HepG2 (cell line): ENCODE measurements around the gene TIMM13. TPM values are rescaled to one million over a fixed set of nuclear protein-coding genes. Genes with fewer than 3 reads are reported as not detected.

Experiments
- AHR ChIP-seq: IDR thresholded peaks from 2 replicates; pipeline ENCODE4 v1.6.1; 2018; ENCODE audit warnings: missing genetic modification reagents, missing compliant biosample characterization
- BORCS8-MEF2B ChIP-seq: sonication (generic); formaldehyde crosslinking; IDR thresholded peaks from 2 replicates; pipeline ENCODE4 v1.8.0; 2022; ENCODE audit warnings: mild to moderate bottlenecking, missing genetic modification reagents
- CCDC6 ChIP-seq: sonication (generic); formaldehyde crosslinking; IDR thresholded peaks from 2 replicates; pipeline ENCODE4 v1.8.1; 2022; ENCODE audit warnings: mild to moderate bottlenecking, missing genetic modification reagents, moderate library complexity
- DNMT3B ChIP-seq: conservative IDR thresholded peaks from 2 replicates; pipeline ENCODE4 v1.6.1; 2016; ENCODE audit warnings: missing biosample characterization, control low read depth
- HNF4G ChIP-seq, 2 experiments: sonication (generic) in 1 of 2; formaldehyde crosslinking in 1 of 2; IDR thresholded peaks; 2 replicates each; pipeline versions ENCODE4 v1.4.0 to v1.6.1; 2011 to 2020; ENCODE audit warnings: borderline replicate concordance in 2 of 2, low read depth in 2 of 2, mild to moderate bottlenecking in 2 of 2, low read length in 1 of 2, missing genetic modification reagents in 1 of 2, moderate library complexity in 1 of 2
- NFIB ChIP-seq: sonication (generic); formaldehyde crosslinking; IDR thresholded peaks from 2 replicates; pipeline ENCODE4 v1.9.0; 2021; ENCODE audit warnings: missing genetic modification reagents, mild to moderate bottlenecking, borderline replicate concordance
- NONO ChIP-seq, 2 experiments: fragments of 450-650 bp in 1 of 2; sonication (generic) in 1 of 2; formaldehyde crosslinking in 1 of 2; IDR thresholded peaks in 1 of 2; conservative IDR thresholded peaks in 1 of 2; 2 replicates each; pipeline versions ENCODE4 v1.6.1 to v1.8.0; 2017 to 2022; ENCODE audit warnings: mild to moderate bottlenecking in 1 of 2, missing genetic modification reagents in 1 of 2, moderate library complexity in 1 of 2
- NR2F6 ChIP-seq, 2 experiments: IDR thresholded peaks; 2 replicates each; pipeline ENCODE4 v1.6.1; 2016; ENCODE audit warnings: antibody characterized with exemption in 1 of 2, mild to moderate bottlenecking in 1 of 2
- RNF2 ChIP-seq: fragments of 450-650 bp; conservative IDR thresholded peaks from 2 replicates; pipeline ENCODE4 v1.6.1; 2016; ENCODE audit warnings: low read depth
- SOX6 ChIP-seq, 2 experiments: fragments of 450-650 bp in 1 of 2; sonication (generic) in 1 of 2; formaldehyde crosslinking in 1 of 2; IDR thresholded peaks; 2 replicates each; pipeline versions ENCODE4 v1.4.0 to v1.6.1; 2017 to 2020; ENCODE audit warnings: antibody characterized with exemption in 1 of 2, mild to moderate bottlenecking in 1 of 2, missing genetic modification reagents in 1 of 2
- U2AF2 ChIP-seq: fragments of 200-400 bp; formaldehyde crosslinking; IDR thresholded peaks from 2 replicates; pipeline ENCODE4 v1.6.1; 2017; ENCODE audit warnings: low read depth, mild to moderate bottlenecking, low read length
- ZNF10 ChIP-seq: sonication (generic); formaldehyde crosslinking; IDR thresholded peaks from 2 replicates; pipeline ENCODE4 v1.4.0; 2020; ENCODE audit warnings: mild to moderate bottlenecking, low read depth, missing genetic modification reagents, borderline replicate concordance
- ZNF652 ChIP-seq: IDR thresholded peaks from 2 replicates; pipeline ENCODE4 v1.6.1; 2016; ENCODE audit warnings: low read depth, borderline replicate concordance
- polyA plus RNA-seq, 8 experiments: library from polyadenylated mRNA; depleted of rRNA in 3 of 8; stranded (reverse) in 7 of 8; unstranded in 1 of 8; fragments of >200 nt; fragmentation: Illumina TruSeq in 4 of 8; extraction: Trizol in 4 of 8; gene quantifications; 2 replicates each; pipeline versions ENCODE4 v1.2.1 to v1.2.3, GENCODE V29; 2011 to 2016; ENCODE audit warnings: low read depth in 4 of 8, missing spikeins in 1 of 8, mixed read lengths in 1 of 8; ENCODE audit not compliant: insufficient read depth in 1 of 8
- total RNA-seq, 5 experiments: library from RNA; depleted of rRNA; stranded (reverse); fragments of >200 nt; fragmentation: Illumina TruSeq; extraction: Trizol; gene quantifications; 2 replicates each; pipeline ENCODE4 v1.2.3, GENCODE V29; 2016; ENCODE audit warnings: low read depth in 1 of 5
- TF ChIP-seq, protein P1 (sequence below): sonication (generic); formaldehyde crosslinking; IDR thresholded peaks from 2 replicates; pipeline ENCODE4 v1.4.0; 2020; ENCODE audit warnings: missing genetic modification reagents
- TF ChIP-seq, protein P2 (sequence below): sonication (generic); formaldehyde crosslinking; IDR thresholded peaks from 2 replicates; pipeline ENCODE4 v1.4.0; 2020; ENCODE audit warnings: mild to moderate bottlenecking, missing genetic modification reagents
- TF ChIP-seq, protein P3 (sequence below): IDR thresholded peaks from 2 replicates; pipeline ENCODE4 v1.6.1; 2016; ENCODE audit warnings: missing compliant biosample characterization, missing genetic modification reagents, borderline replicate concordance
- TF ChIP-seq, protein P4 (sequence below): sonication (generic); formaldehyde crosslinking; IDR thresholded peaks from 2 replicates; pipeline ENCODE4 v1.4.0; 2020; ENCODE audit warnings: missing genetic modification reagents
- TF ChIP-seq, protein P5 (sequence below): sonication (generic); formaldehyde crosslinking; IDR thresholded peaks from 2 replicates; pipeline ENCODE4 v1.8.1; 2022; ENCODE audit warnings: low read depth, mild to moderate bottlenecking, missing genetic modification reagents
- TF ChIP-seq, protein P6 (sequence below): sonication (generic); formaldehyde crosslinking; IDR thresholded peaks from 2 replicates; pipeline ENCODE4 v1.4.0; 2020; ENCODE audit warnings: missing genetic modification reagents

Gene TIMM13
- total and polyA plus RNA-seq, 2 of the 13 experiments (the other 11 are each of a cell fraction or from before 2014, with no cell fraction given), result 48.4 to 108 TPM

DNA sequence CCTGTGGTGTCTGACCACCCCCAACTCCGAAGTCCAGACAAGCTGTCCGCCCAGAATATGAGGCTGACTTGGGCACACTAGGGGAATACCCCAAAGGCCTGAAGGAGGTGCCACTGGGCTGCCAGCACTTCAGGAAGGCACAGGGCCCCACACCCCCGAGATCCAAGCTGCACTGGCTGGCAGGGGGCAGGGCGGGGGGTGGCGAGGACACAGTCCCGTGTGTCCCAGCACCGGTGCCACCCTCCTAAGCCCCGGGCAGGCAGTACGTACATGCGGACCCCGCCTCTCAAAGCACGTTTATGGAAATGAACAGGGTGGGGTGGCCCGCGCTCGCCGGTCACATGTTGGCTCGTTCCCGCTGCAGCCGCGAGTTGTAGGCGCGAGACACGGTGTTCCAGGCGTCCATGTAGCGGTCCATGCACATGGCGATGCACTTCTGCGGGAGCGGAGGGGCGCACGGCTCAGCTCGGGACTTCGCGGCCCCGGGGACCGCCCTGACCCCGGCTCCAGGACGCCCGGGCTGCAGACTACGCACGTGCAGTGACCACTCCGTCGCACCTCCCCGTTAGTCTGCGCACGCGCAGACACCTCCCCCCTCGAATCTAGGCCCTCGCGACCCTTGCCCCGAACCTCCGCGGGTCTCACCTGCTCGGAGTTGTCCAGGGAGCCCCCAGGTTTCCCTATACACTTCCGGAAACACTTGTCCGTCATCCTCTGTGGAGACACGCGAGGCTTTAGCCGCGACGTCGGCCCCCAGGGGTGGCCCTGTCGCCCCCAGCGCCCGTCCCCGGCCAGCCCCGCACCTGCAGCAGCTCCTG, 566 bp downstream of the TIMM13 start (continued):
- TF ChIP-seq, protein P1, sequence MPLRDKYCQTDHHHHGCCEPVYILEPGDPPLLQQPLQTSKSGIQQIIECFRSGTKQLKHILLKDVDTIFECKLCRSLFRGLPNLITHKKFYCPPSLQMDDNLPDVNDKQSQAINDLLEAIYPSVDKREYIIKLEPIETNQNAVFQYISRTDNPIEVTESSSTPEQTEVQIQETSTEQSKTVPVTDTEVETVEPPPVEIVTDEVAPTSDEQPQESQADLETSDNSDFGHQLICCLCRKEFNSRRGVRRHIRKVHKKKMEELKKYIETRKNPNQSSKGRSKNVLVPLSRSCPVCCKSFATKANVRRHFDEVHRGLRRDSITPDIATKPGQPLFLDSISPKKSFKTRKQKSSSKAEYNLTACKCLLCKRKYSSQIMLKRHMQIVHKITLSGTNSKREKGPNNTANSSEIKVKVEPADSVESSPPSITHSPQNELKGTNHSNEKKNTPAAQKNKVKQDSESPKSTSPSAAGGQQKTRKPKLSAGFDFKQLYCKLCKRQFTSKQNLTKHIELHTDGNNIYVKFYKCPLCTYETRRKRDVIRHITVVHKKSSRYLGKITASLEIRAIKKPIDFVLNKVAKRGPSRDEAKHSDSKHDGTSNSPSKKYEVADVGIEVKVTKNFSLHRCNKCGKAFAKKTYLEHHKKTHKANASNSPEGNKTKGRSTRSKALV, result 0 out of 2 replicates have a peak, but pooled peaks have one; percentile 3
- no peak for TF ChIP-seq AHR (CRISPR knock-in tag)
- TF ChIP-seq, protein P2, sequence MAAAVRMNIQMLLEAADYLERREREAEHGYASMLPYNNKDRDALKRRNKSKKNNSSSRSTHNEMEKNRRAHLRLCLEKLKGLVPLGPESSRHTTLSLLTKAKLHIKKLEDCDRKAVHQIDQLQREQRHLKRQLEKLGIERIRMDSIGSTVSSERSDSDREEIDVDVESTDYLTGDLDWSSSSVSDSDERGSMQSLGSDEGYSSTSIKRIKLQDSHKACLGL (CRISPR knock-in tag), result peak; percentile 81; the same call in 1 of the 2 replicates
- TF ChIP-seq, protein P3, sequence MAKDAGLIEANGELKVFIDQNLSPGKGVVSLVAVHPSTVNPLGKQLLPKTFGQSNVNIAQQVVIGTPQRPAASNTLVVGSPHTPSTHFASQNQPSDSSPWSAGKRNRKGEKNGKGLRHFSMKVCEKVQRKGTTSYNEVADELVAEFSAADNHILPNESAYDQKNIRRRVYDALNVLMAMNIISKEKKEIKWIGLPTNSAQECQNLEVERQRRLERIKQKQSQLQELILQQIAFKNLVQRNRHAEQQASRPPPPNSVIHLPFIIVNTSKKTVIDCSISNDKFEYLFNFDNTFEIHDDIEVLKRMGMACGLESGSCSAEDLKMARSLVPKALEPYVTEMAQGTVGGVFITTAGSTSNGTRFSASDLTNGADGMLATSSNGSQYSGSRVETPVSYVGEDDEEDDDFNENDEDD (CRISPR knock-in tag), result peak; percentile 71
- TF ChIP-seq RNF2, result 0 out of 2 replicates have a peak, but pooled peaks have one; percentile 69
- no peak for TF ChIP-seq NR2F6 (IDR thresholded peaks at IDR 0.05)
- TF ChIP-seq NR2F6 (CRISPR knock-in tag; IDR thresholded peaks at IDR 0.05), result no peak
- TF ChIP-seq, protein P4, sequence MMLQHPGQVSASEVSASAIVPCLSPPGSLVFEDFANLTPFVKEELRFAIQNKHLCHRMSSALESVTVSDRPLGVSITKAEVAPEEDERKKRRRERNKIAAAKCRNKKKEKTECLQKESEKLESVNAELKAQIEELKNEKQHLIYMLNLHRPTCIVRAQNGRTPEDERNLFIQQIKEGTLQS, result no peak
- TF ChIP-seq NFIB, result peak; percentile 55; the same call in 1 of the 2 replicates
- peak; percentile 58; the same call in 1 of the 2 replicates for TF ChIP-seq HNF4G (IDR thresholded peaks at IDR 0.05; ENCODE audit: borderline replicate concordance, low read depth, low read length)
- no peak for TF ChIP-seq HNF4G (CRISPR knock-in tag; IDR thresholded peaks at IDR 0.05; ENCODE audit: borderline replicate concordance, low read depth)
- no peak for TF ChIP-seq ZNF652
- TF ChIP-seq SOX6 (IDR thresholded peaks at IDR 0.05), result no peak
- TF ChIP-seq SOX6 (CRISPR knock-in tag; IDR thresholded peaks at IDR 0.05), result no peak
- TF ChIP-seq, protein P5, sequence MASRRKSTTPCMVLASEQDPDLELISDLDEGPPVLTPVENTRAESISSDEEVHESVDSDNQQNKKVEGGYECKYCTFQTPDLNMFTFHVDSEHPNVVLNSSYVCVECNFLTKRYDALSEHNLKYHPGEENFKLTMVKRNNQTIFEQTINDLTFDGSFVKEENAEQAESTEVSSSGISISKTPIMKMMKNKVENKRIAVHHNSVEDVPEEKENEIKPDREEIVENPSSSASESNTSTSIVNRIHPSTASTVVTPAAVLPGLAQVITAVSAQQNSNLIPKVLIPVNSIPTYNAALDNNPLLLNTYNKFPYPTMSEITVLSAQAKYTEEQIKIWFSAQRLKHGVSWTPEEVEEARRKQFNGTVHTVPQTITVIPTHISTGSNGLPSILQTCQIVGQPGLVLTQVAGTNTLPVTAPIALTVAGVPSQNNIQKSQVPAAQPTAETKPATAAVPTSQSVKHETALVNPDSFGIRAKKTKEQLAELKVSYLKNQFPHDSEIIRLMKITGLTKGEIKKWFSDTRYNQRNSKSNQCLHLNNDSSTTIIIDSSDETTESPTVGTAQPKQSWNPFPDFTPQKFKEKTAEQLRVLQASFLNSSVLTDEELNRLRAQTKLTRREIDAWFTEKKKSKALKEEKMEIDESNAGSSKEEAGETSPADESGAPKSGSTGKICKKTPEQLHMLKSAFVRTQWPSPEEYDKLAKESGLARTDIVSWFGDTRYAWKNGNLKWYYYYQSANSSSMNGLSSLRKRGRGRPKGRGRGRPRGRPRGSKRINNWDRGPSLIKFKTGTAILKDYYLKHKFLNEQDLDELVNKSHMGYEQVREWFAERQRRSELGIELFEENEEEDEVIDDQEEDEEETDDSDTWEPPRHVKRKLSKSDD (CRISPR knock-in tag), result no peak
- 0 out of 2 replicates have a peak, but pooled peaks have one; percentile 48 for TF ChIP-seq DNMT3B (CRISPR knock-in tag)
- 0 out of 2 replicates have a peak, but pooled peaks have one; percentile 47 for TF ChIP-seq BORCS8-MEF2B
- TF ChIP-seq NONO (IDR thresholded peaks at IDR 0.05), result no peak
- 0 out of 2 replicates have a peak, but pooled peaks have one; percentile 9 for TF ChIP-seq NONO (CRISPR knock-in tag; conservative IDR thresholded peaks at IDR 0.05)
- TF ChIP-seq, protein P6, sequence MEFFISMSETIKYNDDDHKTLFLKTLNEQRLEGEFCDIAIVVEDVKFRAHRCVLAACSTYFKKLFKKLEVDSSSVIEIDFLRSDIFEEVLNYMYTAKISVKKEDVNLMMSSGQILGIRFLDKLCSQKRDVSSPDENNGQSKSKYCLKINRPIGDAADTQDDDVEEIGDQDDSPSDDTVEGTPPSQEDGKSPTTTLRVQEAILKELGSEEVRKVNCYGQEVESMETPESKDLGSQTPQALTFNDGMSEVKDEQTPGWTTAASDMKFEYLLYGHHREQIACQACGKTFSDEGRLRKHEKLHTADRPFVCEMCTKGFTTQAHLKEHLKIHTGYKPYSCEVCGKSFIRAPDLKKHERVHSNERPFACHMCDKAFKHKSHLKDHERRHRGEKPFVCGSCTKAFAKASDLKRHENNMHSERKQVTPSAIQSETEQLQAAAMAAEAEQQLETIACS (CRISPR knock-in tag), result no peak
- no peak for TF ChIP-seq U2AF2
- TF ChIP-seq CCDC6 (CRISPR knock-in tag), result peak; percentile 64
- no peak for TF ChIP-seq ZNF10
